Ectodermal cell (in vitro differentiated cells): ENCODE data around the gene TRPM3.

Source experiments
- H3K27ac ChIP-seq: 2 replicates; pipeline ENCODE4 v1.7.0; 2013; ENCODE audit warnings: mild to moderate bottlenecking, low read depth, low read length; ENCODE audit not compliant: insufficient read depth, poor library complexity, severe bottlenecking
- H3K27me3 ChIP-seq: 2 replicates; pipeline ENCODE4 v1.7.0; 2013; ENCODE audit warnings: mild to moderate bottlenecking, low read length; ENCODE audit not compliant: insufficient read depth, control insufficient read depth, poor library complexity, severe bottlenecking
- H3K36me3 ChIP-seq: one replicate; pipeline ENCODE4 v1.7.0; 2013; ENCODE audit warnings: low read length; ENCODE audit not compliant: control insufficient read depth, insufficient read depth
- H3K4me1 ChIP-seq: one replicate; pipeline ENCODE4 v1.7.0; 2013; ENCODE audit warnings: low read length; ENCODE audit not compliant: control insufficient read depth, insufficient read depth
- H3K4me3 ChIP-seq: 2 replicates; pipeline ENCODE4 v1.7.0; 2013; ENCODE audit warnings: low read depth, low read length, control low read depth; ENCODE audit not compliant: insufficient read depth
- H3K9me3 ChIP-seq: 2 replicates; pipeline ENCODE4 v1.7.0; 2013; ENCODE audit warnings: mild to moderate bottlenecking, low read length, moderate library complexity; ENCODE audit not compliant: control insufficient read depth
- WGBS, 2 experiments: methylation state at CpG; one replicate each; pipeline ENCODE4 v1.1.7; 2013; ENCODE audit warnings: missing lambda C conversion rate in 2 of 2; 5-methylcytosine and 5-hydroxymethylcytosine counted together

TRPM3 gene

DNA sequence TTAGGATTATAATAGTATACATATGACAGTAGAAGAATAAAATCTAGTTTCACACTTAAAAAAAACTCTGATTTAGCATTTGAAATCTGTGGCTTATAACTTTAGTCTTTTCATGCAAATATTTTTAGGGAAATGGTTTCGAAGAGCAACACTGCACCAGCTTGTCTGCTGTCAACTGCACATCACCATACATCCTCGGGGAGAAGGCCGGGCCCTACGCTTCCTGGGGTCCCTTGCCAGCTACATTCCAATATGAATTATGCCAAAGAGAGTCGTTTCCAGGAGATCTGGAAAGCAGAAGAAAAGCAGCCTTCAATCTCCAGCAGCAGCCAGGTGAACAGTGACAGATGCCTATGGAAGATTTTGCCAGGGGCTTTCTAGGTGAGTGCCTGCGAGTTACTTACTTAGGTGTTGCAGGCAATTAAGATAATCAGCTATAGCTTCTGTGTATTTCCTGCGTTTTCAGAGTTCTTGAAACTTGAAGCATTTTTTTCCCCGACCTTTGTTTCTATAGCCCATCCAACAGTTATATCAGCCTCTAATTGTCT lies 166.8 kb downstream of the TRPM3 start:
- Histone ChIP-seq H3K4me3 (no peak overlapping the region), H3K27ac (peak overlapping the region; percentile 58), H3K4me1 (peaks cover 13% of the 10 kb centered on the region), H3K36me3 (no peaks in the 10 kb centered on the region), H3K27me3 (no peaks in the 10 kb centered on the region), H3K9me3 (no peaks in the 10 kb centered on the region)
- WGBS, 2 experiments: 82 to 86% methylated on average over 8 of the region's 8 CpGs

DNA sequence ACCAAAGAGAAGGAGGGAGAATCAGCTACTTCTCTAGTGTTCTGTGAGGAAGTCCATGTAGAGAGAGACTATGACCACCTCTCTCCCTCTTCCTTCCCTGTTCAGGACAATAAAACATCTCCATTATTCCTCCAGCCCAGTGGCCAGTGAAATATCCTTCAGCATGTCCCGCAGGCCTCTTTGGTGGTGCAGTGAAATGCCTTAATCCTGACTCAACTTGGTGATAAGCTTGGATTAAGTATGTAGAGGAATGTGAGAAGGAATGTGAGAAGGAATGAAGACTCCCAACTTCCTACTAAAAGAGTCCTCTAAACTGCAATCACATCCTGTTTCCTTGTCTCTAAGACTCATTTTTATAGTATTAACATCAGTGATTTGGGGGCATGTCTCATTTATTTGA lies 167.3 kb downstream of the TRPM3 start:
- Histone ChIP-seq H3K4me3 (no peak overlapping the region), H3K9me3 (no peaks in the 10 kb centered on the region), H3K36me3 (no peaks in the 10 kb centered on the region), H3K27ac (peak overlapping the region; percentile 74), H3K4me1 (peaks cover 13% of the 10 kb centered on the region), H3K27me3 (no peaks in the 10 kb centered on the region)
- 46 to 63% methylated on average over 1 of the region's 1 CpG for WGBS, 2 experiments

DNA sequence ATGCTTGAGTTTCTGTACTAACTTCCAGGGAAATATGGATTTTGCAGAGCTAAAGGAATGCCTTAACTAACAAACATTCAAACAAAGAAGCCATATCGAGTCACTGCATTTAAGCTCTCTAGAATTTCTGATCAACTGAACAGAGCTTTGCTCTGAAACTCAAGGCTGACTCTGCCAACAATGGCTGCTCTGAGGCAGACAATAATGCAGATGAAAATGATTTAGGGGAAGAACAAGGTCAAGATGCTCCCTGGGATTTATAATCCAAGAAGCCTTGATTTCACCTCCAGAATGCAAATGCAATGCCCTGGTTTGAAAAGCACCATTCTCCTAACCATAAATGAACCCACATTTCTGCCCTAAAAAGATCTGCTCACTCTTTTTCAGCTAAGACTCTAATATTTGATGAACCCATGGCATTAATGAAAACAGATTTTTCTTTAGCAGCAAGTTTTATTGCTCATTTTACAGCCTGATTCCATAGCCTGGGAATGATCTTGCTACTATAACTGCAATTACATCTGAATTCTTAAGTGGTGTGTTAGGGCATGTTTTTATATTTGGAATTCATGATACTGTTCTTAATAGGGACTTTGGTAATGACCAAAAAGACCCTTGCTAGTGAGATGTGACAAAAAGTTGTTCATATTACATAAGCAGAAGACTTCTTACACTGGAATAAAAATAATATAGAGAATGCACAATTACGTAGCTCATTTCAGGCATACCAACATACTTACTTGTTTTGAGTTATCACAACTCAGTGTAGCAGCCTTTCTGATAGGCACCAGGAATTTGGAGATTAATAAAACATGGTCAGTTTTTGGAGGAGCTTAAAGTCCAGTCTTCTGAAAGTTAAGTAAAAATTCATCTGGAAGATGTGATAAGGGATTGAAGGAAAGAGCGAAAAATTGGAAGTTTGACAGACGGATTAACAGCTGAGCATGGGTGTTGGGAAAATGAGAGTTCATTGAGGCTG lies 169.4 kb downstream of the TRPM3 start:
- Histone ChIP-seq H3K9me3 (no peaks in the 10 kb centered on the region), H3K27me3 (no peaks in the 10 kb centered on the region), H3K4me1 (peaks cover 23% of the 10 kb centered on the region), H3K27ac (no peak overlapping the region), H3K4me3 (no peak overlapping the region), H3K36me3 (no peaks in the 10 kb centered on the region)
- WGBS, 2 experiments: 96 to 99% methylated on average over 3 to 4 of the region's 4 CpGs

DNA sequence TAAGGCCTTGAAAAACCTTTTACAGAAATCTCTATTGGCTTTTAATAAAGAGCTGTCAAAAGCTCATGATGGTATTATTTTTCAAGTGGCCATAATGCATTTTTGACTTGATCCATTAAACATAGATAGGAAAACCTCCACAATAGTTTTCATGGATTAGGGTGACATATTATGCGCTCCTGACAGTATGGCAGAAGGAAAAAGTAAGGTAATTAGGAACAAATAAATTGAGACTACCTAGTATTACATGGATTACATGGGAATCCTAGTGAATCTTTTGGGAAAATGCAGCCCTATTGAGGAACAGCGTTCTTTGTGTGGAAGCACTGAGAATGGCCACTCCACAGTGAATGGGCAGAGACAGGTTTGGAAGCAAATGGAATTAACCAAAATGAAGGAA lies 171.2 kb downstream of the TRPM3 start:
- no peak overlapping the region for H3K27ac ChIP-seq
- WGBS, 2 experiments: 48 to 60% methylated on average over 2 of the region's 2 CpGs
- no peaks in the 10 kb centered on the region for H3K27me3 ChIP-seq
- no peak overlapping the region for H3K4me3 ChIP-seq
- no peaks in the 10 kb centered on the region for H3K9me3 ChIP-seq
- peaks cover 15% of the 10 kb centered on the region for H3K4me1 ChIP-seq
- H3K36me3 ChIP-seq: no peaks in the 10 kb centered on the region

DNA sequence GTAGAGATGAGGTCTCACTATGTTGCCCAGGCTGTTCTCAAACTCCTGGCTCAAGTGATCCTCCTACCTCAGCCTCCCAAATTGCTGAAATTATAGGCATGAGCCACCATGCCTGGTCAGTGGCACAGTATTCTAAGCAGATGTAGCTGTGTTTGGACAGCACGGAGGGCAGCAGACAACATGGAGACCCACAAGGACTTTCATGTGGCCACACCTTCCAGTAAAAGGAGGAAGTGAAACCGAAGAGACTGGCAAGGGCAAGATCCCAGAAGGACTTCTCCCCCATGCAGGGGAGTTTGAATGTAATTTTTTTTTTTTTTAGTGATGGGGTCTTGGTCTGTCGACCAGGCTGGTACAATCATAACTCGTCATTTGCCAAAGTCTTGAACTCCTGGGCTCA lies 172.2 kb downstream of the TRPM3 start:
- 83 to 84% methylated on average over 4 of the region's 4 CpGs for WGBS, 2 experiments
- Histone ChIP-seq H3K4me3 (no peak overlapping the region), H3K27ac (no peak overlapping the region), H3K27me3 (no peaks in the 10 kb centered on the region), H3K36me3 (no peaks in the 10 kb centered on the region), H3K9me3 (no peaks in the 10 kb centered on the region), H3K4me1 (peaks cover 14% of the 10 kb centered on the region)

DNA sequence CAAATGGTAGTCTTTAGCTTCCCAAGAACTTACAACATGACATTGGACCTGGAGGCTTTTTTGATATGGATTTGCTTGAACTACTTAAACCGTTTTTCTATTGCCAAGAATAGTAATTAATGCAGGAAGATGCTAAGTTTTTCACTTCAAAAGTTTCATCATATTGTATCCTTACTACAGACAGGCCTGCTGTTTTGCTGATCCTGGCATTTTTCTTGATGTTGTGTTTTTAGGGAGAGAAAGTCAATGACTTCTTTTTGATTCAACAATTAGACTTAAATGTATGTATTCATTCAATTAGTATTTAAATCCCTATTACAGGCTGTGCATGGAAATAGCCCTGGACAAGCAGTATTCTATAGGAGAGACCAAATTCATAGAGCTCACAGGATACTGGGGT lies 172.7 kb downstream of the TRPM3 start:
- Histone ChIP-seq H3K9me3 (no peaks in the 10 kb centered on the region), H3K36me3 (no peaks in the 10 kb centered on the region), H3K27ac (no peak overlapping the region), H3K4me3 (no peak overlapping the region), H3K4me1 (peaks cover 14% of the 10 kb centered on the region), H3K27me3 (no peaks in the 10 kb centered on the region)
- 100% methylated on average over 1 of the region's 1 CpG; no CpG with 5 or more reads in 1 of the 2 experiments for WGBS, 2 experiments

DNA sequence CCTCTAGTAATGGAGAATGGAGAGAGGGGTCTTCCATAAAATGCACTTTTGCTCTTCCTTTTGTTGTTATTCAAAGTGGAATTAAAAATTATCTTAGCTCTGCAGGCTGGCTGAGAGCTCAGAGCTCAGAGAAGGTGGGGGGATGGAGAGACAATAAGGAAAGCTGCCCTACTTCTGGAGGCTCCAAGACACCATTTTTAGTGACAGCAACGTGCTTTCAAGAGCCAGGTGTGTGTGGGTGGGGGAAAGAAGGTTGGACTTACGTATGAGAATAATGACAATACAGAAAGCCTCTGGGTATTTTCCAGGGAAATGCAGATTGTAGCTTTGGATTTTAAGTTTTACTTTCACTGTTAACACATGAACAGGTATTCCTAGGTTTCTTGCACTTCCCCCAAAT lies 173.9 kb downstream of the TRPM3 start:
- Histone ChIP-seq H3K27me3 (no peaks in the 10 kb centered on the region), H3K4me3 (no peak overlapping the region), H3K36me3 (no peaks in the 10 kb centered on the region), H3K27ac (no peak overlapping the region), H3K4me1 (peaks cover 14% of the 10 kb centered on the region), H3K9me3 (no peaks in the 10 kb centered on the region)
- 38 to 41% methylated on average over 2 of the region's 2 CpGs for WGBS, 2 experiments

DNA sequence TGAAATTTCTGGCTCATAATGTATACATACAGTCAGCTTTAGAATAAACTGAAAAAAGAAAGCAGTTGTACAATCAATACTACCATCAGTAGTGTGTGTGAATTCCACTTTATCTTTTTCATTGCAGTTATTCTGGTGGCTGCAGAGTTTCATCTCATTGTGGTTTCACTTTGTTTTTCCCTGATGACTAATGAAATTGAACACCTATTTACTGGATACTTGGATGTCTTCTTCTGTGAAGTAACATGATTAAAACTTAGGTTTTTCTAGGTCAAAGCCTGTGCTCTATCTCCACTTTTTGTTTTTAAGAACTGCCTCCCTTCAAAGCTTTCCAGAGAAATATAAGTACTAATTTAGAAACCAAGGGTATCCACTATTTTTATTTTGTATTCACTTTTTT lies 174.3 kb downstream of the TRPM3 start:
- H3K4me3 ChIP-seq: no peak overlapping the region
- no peak overlapping the region for H3K27ac ChIP-seq
- H3K27me3 ChIP-seq: no peaks in the 10 kb centered on the region
- no peaks in the 10 kb centered on the region for H3K9me3 ChIP-seq
- no peaks in the 10 kb centered on the region for H3K36me3 ChIP-seq
- H3K4me1 ChIP-seq: peaks cover 14% of the 10 kb centered on the region

DNA sequence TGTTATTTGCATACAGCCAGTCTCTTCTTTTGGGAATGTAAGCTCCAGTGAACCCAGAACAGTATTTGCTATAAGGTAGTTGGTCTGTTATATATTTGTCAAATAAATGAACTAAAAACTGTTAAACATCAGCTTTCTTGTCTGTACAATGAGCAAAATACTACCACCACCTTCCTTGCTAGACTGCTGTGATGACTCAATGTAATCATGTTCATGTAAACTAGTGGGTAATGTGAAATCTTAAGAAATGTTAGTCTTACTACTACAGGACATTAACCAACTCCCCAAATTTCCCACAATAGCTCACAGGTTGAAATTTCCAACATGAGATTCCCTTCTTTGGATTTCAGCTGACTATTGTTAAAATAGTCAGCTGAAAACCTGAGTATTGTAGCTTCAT lies 176.1 kb downstream of the TRPM3 start:
- Histone ChIP-seq H3K36me3 (no peaks in the 10 kb centered on the region), H3K27ac (no peak overlapping the region), H3K4me1 (peaks cover 11% of the 10 kb centered on the region), H3K9me3 (no peaks in the 10 kb centered on the region), H3K4me3 (no peak overlapping the region), H3K27me3 (no peaks in the 10 kb centered on the region)

DNA sequence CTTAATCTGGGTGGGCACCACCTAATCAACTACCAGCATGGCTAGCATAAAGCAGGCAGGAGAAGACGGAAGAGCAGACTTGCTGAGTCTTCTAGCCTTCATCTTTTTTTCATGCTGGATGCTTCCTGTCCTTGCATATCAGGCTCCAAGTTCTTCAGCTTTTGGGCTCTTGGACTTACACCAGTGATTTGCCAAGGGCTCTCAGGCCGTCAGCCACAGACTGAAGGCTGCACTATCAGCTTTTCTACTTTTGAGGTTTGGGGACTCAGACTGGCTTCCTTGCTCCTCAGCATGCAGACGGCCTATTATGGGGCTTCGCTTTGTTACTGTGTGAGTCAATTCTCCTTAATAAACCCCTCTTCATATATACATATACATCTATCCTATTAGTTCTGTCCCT lies 180.2 kb downstream of the TRPM3 start:
- Histone ChIP-seq H3K9me3 (no peaks in the 10 kb centered on the region), H3K36me3 (no peaks in the 10 kb centered on the region), H3K4me3 (no peak overlapping the region), H3K27me3 (no peaks in the 10 kb centered on the region), H3K4me1 (peaks cover 4% of the 10 kb centered on the region), H3K27ac (no peak overlapping the region)
- WGBS, 2 experiments: 92 to 94% methylated on average over 4 of the region's 4 CpGs
